GM23338 (cell line): ENCODE results near the gene CDH12. TPM values are rescaled to one million over a fixed set of nuclear protein-coding genes. Genes with fewer than 3 reads are reported as not detected.

Experiments used
- ATAC-seq: fragments of 200-7000 bp; cut with Tn5 transposase; 3 replicates; pipeline ENCODE4 v1.9.1; 2020
- DNase-seq: peaks from one replicate; pipeline ENCODE4 v3.0.0-alpha.2; 2015; ENCODE audit warnings: low spot score
- H2AFZ ChIP-seq: fragments of 200-600 bp; sonication (generic); 2 replicates; pipeline ENCODE4 v1.8.0; 2016; ENCODE audit warnings: antibody characterized with exemption, mild to moderate bottlenecking, moderate library complexity
- H3F3A ChIP-seq: fragments of 200-600 bp; sonication (generic); replicated peaks from 2 replicates; pipeline ENCODE4 v1.8.0; 2017; ENCODE audit warnings: antibody characterized with exemption, mixed run types, low read depth
- H3K27ac ChIP-seq: fragments of 200-600 bp; sonication (generic); 2 replicates; pipeline ENCODE4 v1.6.1; 2016; ENCODE audit warnings: low read depth
- H3K27me3 ChIP-seq: fragments of 200-600 bp; sonication (generic); 2 replicates; pipeline ENCODE4 v1.8.0; 2016; ENCODE audit warnings: mild to moderate bottlenecking, mixed run types, moderate library complexity; ENCODE audit not compliant: insufficient read depth
- H3K36me3 ChIP-seq: fragments of 200-600 bp; sonication (generic); 2 replicates; pipeline ENCODE4 v1.8.0; 2016; ENCODE audit warnings: mild to moderate bottlenecking; ENCODE audit not compliant: insufficient read depth
- H3K4me1 ChIP-seq: fragments of 200-600 bp; sonication (generic); 2 replicates; pipeline ENCODE4 v1.8.0; 2016; ENCODE audit warnings: mild to moderate bottlenecking, moderate library complexity; ENCODE audit not compliant: insufficient read depth
- H3K4me2 ChIP-seq: fragments of 200-600 bp; sonication (generic); 2 replicates; pipeline ENCODE4 v1.7.1; 2017; ENCODE audit warnings: mixed run types
- H3K4me3 ChIP-seq: fragments of 200-600 bp; sonication (generic); 2 replicates; pipeline ENCODE4 v1.6.1; 2016; ENCODE audit warnings: mixed run types
- H3K79me2 ChIP-seq: fragments of 200-600 bp; sonication (generic); replicated peaks from 2 replicates; pipeline ENCODE4 v1.8.0; 2017; ENCODE audit warnings: mild to moderate bottlenecking; ENCODE audit not compliant: insufficient read depth
- H3K9me2 ChIP-seq: fragments of 200-600 bp; sonication (generic); 2 replicates; pipeline ENCODE4 v1.8.0; 2017; ENCODE audit not compliant: insufficient read depth
- H4K20me1 ChIP-seq: fragments of 200-600 bp; sonication (generic); replicated peaks from 2 replicates; pipeline ENCODE4 v1.8.0; 2017; ENCODE audit warnings: mild to moderate bottlenecking; ENCODE audit not compliant: insufficient read depth
- H3K27ac Mint-ChIP-seq: 2 replicates; pipeline ENCODE4 v1.8.0; 2020; ENCODE audit warnings: inconsistent platforms, mild to moderate bottlenecking, moderate library complexity, mixed read lengths
- H3K27me3 Mint-ChIP-seq: 3 replicates; pipeline ENCODE4 v1.8.0; 2022; ENCODE audit warnings: low read depth, mild to moderate bottlenecking, moderate library complexity, mixed read lengths, inconsistent platforms; ENCODE audit not compliant: insufficient read depth, poor library complexity
- H3K36me3 Mint-ChIP-seq: 3 replicates; pipeline ENCODE4 v1.8.0; 2021; ENCODE audit warnings: low read depth, mild to moderate bottlenecking, inconsistent platforms, moderate library complexity, mixed read lengths
- H3K4me1 Mint-ChIP-seq: 3 replicates; pipeline ENCODE4 v1.8.0; 2020; ENCODE audit warnings: mild to moderate bottlenecking, inconsistent platforms, mixed read lengths
- H3K4me3 Mint-ChIP-seq: 3 replicates; pipeline ENCODE4 v1.8.0; 2021; ENCODE audit warnings: moderate library complexity, mild to moderate bottlenecking, inconsistent platforms, mixed read lengths
- H3K9me3 Mint-ChIP-seq: 3 replicates; pipeline ENCODE4 v1.8.0; 2020; ENCODE audit warnings: moderate library complexity, mild to moderate bottlenecking, inconsistent platforms, mixed read lengths
- CREB1 ChIP-seq: fragments of 250-450 bp; sonication (Bioruptor Pico); IDR thresholded peaks from 2 replicates; pipeline ENCODE4 v1.5.0; 2020; ENCODE audit warnings: low read depth, mild to moderate bottlenecking, moderate library complexity
- CTCF ChIP-seq, 2 experiments: fragments of 200-600 bp in 1 of 2; sonication (generic) in 1 of 2; conservative IDR thresholded peaks; 2 replicates each; pipeline versions ENCODE4 v1.5.1 to v1.6.1; 2016 to 2017; ENCODE audit warnings: antibody characterized with exemption in 2 of 2, low read depth in 2 of 2, mild to moderate bottlenecking in 2 of 2, moderate library complexity in 1 of 2
- ETS1 ChIP-seq: IDR thresholded peaks from 2 replicates; pipeline ENCODE4 v1.6.1; 2016; ENCODE audit warnings: antibody characterized with exemption
- EZH2 ChIP-seq: fragments of 200-600 bp; sonication (generic); IDR thresholded peaks from one replicate; pipeline ENCODE4 v1.8.0; 2017; ENCODE audit warnings: antibody characterized with exemption, mild to moderate bottlenecking, low read depth; ENCODE audit not compliant: unreplicated experiment
- EZH2phosphoT487 ChIP-seq: fragments of 200-600 bp; sonication (generic); IDR thresholded peaks from one replicate; pipeline ENCODE4 v1.8.1; 2018; ENCODE audit warnings: antibody characterized with exemption; ENCODE audit not compliant: unreplicated experiment
- JUNB ChIP-seq: IDR thresholded peaks from one replicate; pipeline ENCODE4 v1.6.1; 2016; ENCODE audit warnings: antibody characterized with exemption; ENCODE audit not compliant: unreplicated experiment
- NANOG ChIP-seq: IDR thresholded peaks from 2 replicates; pipeline ENCODE4 v1.6.1; 2016; ENCODE audit warnings: antibody characterized with exemption, borderline replicate concordance
- POLR2AphosphoS5 ChIP-seq: IDR thresholded peaks from 2 replicates; pipeline ENCODE4 v1.6.1; 2016; ENCODE audit warnings: antibody characterized with exemption, low read depth
- REST ChIP-seq: IDR thresholded peaks from one replicate; pipeline ENCODE4 v1.6.1; 2018; ENCODE audit warnings: antibody characterized with exemption; ENCODE audit not compliant: unreplicated experiment
- STAT1 ChIP-seq: IDR thresholded peaks from one replicate; pipeline ENCODE4 v1.6.1; 2016; ENCODE audit warnings: antibody characterized with exemption; ENCODE audit not compliant: unreplicated experiment
- ZNF114 ChIP-seq: fragments of 250-450 bp; sonication (Bioruptor Pico); IDR thresholded peaks from 2 replicates; pipeline ENCODE4 v1.5.0; 2020; ENCODE audit warnings: mild to moderate bottlenecking, moderate library complexity
- ZNF331 ChIP-seq: fragments of 250-450 bp; sonication (Bioruptor Pico); IDR thresholded peaks from 2 replicates; pipeline ENCODE4 v1.5.0; 2020; ENCODE audit warnings: low read depth, mild to moderate bottlenecking, moderate library complexity
- ZNF462 ChIP-seq: fragments of 250-450 bp; sonication (Bioruptor Pico); IDR thresholded peaks from 2 replicates; pipeline ENCODE4 v1.5.0; 2020; ENCODE audit warnings: mild to moderate bottlenecking, moderate library complexity
- polyA plus RNA-seq: library from polyadenylated mRNA; unstranded; fragments of >200 nt; fragmentation: Nextera tagmentation; extraction: Ambion mirVana; gene quantifications from 2 replicates; pipeline ENCODE4 v1.2.1, GENCODE V29; 2016
- total RNA-seq: library from RNA; depleted of rRNA; stranded (reverse); fragments of >200 nt; shearing (Covaris generic); gene quantifications from 2 replicates; pipeline ENCODE4 v1.2.3, GENCODE V29; 2014

CDH12 gene
- total and polyA plus RNA-seq, 2 experiments from 2014 or later, result not detected

- no peak overlapping the region for H3K4me3 ChIP-seq
- no peak overlapping the region for H3K27ac ChIP-seq
- no peaks in the 10 kb centered on the region for H4K20me1 ChIP-seq
- DNase-seq (no peak), ATAC-seq (no peak)
- no peaks in the 10 kb centered on the region for H3K4me1 Mint-ChIP-seq
- H3K9me2 ChIP-seq, result no peaks in the 10 kb centered on the region; the same call in 1 of the 2 replicates
- 0 out of 3 replicates have a peak, but pooled peaks cover 9% of the 10 kb centered on the region for H3K9me3 Mint-ChIP-seq
- H3K79me2 ChIP-seq, result no peaks in the 10 kb centered on the region
- H3K4me2 ChIP-seq, result no peak overlapping the region
- no peaks in the 10 kb centered on the region for H3K4me1 ChIP-seq
- H3K36me3 ChIP-seq, result no peaks in the 10 kb centered on the region
- H3K27me3 Mint-ChIP-seq, result no peaks in the 10 kb centered on the region
- H3K27ac Mint-ChIP-seq, result no peak overlapping the region
- no peaks in the 10 kb centered on the region for H3K27me3 ChIP-seq
- no peak overlapping the region for H3K4me3 Mint-ChIP-seq
- no peak for TF ChIP-seq STAT1
- no peak for TF ChIP-seq JUNB
- TF ChIP-seq REST, result no peak
- TF ChIP-seq EZH2phosphoT487, result no peak
- no peak for TF ChIP-seq NANOG
- no peak for TF ChIP-seq ZNF462
- TF ChIP-seq ETS1, result no peak
- TF ChIP-seq CREB1 (CRISPR knock-in tag), result no peak
- no peak for TF ChIP-seq POLR2AphosphoS5
- no peak for TF ChIP-seq ZNF114 (CRISPR knock-in tag)
- no peak for TF ChIP-seq ZNF331 (CRISPR knock-in tag)
- no peak for TF ChIP-seq CTCF (conservative IDR thresholded peaks at IDR 0.05; ENCODE audit: low read depth in 2 of 2)
- no peak for TF ChIP-seq EZH2
- no peak overlapping the region for H2AFZ ChIP-seq
- peaks cover 3% of the 10 kb centered on the region; the same call in 1 of the 3 replicates for H3K36me3 Mint-ChIP-seq
- H3F3A ChIP-seq, result no peaks in the 10 kb centered on the region
Measured at GRCh38 chr5:22278164-22278563, 575.0 kb downstream of the CDH12 start.
